HG03521 (cell line): ENCODE results near the gene GPR162.
"Not testable (repeated sequence)": the region's sequence is repeated elsewhere in the genome, so short reads cannot be mapped to it uniquely, and the experiment has no call there.

ENCODE experiments used
- ATAC-seq: cut with Tn5 transposase; IDR thresholded peaks from one replicate; pipeline ENCODE4 v1.9.1; 2021; ENCODE audit warnings: mild to moderate bottlenecking, moderate library complexity; ENCODE audit not compliant: unreplicated experiment

GPR162 gene

DNA sequence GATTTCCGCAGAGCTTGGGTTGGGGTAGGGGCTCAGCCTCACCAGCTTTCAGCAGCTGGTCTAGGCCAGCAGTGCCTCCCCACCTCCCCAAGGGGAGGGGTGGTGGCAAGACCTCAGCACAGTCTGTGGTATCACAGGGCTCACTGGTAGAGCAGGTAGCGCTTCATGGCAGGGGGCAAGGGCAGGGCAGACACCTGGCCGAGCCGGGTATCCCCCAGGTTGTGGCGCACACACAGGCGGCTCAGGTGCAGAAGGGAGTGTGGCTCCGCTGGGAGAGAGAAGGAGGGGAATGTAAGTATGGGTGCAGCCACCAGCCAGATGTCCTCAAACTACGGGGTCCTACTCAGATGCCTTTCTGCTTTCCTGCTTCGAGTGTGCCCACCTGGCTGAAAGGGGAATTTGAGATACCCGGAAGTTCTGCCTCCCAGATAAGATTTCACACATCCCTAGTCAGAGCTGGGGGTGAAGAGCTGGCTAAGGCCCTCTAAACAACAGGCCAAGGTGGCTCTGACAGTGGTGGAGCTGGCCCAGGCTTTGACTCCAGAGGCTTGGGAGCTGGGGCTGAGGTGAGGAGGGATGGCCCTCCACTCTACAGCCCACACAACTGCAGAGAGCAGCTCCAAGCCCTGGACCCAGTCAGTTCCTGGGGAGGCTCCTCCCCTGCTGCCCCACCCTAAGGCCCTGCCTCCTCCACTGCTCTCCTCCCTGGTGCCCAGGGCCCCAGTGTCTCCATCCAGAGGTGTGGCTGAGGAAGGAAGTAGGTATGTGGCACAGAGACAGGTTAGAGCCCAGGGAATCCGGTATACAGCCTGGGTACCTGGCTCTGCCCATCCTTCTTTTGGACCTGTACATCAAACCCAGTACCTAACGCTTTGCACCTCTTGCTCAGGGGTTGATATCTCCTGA lies 49.7 kb downstream of the GPR162 start:
- no peak for ATAC-seq

DNA sequence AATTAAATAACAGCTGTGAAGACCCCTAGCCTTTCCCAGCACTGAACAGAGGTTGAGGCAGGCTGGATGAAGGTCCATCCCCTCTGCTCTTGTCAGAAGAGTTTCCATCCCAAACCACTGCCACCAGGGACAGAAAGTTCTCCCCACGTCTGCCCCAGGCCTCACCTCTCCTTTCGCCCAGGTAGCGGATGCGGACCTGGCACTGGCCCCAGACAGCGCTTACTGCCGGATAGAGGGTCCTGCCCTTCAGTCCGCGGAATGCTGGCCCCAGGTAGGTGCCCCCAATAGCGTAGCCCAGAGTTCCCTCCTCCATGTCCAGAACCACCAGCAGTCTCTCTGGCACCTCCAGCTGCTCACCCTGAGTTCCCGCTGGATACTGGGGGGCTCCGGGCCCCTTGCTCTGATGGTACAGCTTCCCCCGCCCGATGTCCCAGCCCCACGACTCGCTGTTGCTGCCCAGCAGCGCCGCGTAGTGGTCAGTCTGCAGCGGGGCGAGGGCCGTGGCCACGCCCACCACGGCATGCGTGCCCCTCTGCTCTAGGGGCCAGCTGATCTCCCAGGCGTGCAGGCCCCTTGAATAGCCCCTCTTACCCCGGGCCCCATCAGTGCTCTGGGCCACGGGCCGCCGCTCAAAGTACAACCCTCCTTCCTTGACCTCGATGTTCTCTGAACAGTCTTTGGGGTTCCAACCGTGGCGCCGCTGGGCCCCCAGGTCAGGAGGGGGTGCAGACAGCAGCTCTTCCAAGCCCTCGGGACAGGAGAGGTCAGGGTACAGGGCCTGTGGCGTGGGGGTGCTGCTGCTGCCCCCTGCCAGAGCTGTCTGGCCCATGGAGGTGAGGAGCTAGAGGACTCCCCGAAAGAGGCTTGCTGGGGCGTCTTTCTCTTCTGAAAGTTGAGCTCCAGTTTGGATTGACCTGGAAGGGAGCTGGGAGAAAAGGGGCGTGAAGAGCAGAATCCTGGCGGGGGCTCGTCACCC lies 50.7 kb downstream of the GPR162 start:
- peak; percentile 24 for ATAC-seq

DNA sequence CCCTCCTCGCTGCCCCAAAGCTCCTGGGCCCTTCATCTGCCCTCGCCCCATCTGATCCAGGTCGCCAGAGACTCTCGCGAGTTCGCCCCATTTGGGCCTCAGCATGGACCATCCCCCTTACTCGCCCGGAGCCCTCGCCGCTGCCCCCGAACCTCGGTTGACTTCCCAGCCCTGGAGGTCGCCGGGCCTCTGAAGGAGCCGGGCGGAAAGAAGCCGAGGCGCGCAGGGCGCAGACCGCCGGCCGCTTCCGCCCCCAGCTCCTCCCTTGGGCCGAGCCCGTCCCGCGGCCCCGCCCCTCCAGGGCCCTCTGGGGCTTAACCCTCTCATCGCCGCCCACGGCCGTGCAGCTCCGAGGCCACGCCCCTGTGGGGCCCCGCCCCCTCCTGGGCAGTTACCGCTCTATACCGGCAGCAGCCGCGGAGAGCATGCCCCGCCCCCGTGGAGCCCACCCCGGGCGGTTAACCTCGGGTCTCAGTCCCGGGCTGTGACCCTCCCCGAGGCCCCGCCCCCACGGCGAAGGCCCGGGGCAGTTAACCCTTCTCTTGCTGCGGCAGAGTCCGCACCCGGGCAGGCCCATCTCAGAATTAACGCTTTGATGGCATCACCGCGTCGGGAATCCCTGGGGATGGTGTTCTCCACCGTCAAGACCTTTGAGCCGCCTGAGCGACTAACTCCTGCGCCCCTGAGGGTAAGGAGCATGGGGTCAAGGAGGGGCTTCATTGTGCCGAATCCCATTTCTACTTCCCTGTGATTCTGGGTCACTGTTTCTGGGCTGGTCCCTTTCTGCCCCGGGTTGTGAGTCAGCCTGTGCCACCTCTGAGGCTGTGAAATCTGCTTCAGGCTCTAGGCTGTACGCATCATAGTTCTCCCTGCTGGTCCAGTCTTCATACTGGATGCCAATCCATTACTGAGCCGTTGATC lies 51.7 kb downstream of the GPR162 start, which contains the start of gene SPSB2:
SPSB2 (minus strand) TSS at position 210 of the 921 bp plus-strand sequence. CDS start 402 bp downstream, outside the sequence.
- ATAC-seq = peak; percentile 69

DNA sequence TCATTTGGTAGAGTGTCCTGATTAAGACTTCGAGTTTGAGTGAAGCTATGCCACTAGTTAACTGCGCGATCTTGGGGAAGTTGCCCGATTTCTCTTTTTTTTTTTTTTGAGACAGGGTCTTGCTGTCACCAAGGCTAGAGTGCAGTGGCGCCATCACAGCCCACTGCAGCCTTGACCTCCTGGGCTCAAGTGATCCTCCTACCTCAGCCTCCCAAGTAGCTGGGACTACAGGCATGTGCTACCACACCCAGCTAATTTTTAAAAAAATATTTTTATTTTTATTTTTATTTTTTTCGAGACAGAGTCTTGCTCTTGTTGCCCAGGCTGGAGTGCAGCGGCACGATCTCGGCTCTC lies 52.4 kb downstream of the GPR162 start:
- ATAC-seq = not testable (repeated sequence)
